Activated CD8-positive, alpha-beta memory T cell treated with anti-CD3 and anti-CD28 coated beads, Interleukin-2, amount 10 ng/mL, durations not matched to agents 7 days and 5 days (primary cell): ENCODE measurements around the gene ANKRD26. TPM values are rescaled to one million over a fixed set of nuclear protein-coding genes. Genes with fewer than 3 reads are reported as not detected.

Experiments used
- ATAC-seq: fragments of 150-1000 bp; cut with Tn5 transposase; one replicate; pipeline ENCODE4 v1.10.0; 2021; ENCODE audit warnings: moderate library complexity
- CTCF ChIA-PET: fragments of 350-600 bp; sonication (Branson Sonifier 250); formaldehyde crosslinking; loops from one replicate; lab custom pipeline; 2021; ENCODE audit warnings: antibody characterized with exemption; lab: Charles Lee
- DNase-seq: peaks from one replicate; pipeline ENCODE4 v3.0.0-alpha.2; 2020
- H3K27ac Mint-ChIP-seq: one replicate; pipeline ENCODE4 v1.8.0; 2021; ENCODE audit warnings: mild to moderate bottlenecking, mixed read lengths
- H3K27me3 Mint-ChIP-seq: one replicate; pipeline ENCODE4 v1.8.0; 2021; ENCODE audit warnings: mixed read lengths
- H3K36me3 Mint-ChIP-seq: one replicate; pipeline ENCODE4 v1.8.0; 2021; ENCODE audit warnings: mild to moderate bottlenecking, mixed read lengths
- H3K4me1 Mint-ChIP-seq: one replicate; pipeline ENCODE4 v1.8.0; 2021; ENCODE audit warnings: mixed read lengths
- H3K4me3 Mint-ChIP-seq: one replicate; pipeline ENCODE4 v1.8.0; 2021; ENCODE audit warnings: mild to moderate bottlenecking, moderate library complexity, mixed read lengths
- H3K9me3 Mint-ChIP-seq: one replicate; pipeline ENCODE4 v1.8.0; 2022; ENCODE audit warnings: low read depth, mixed read lengths
- total RNA-seq, 2 experiments: library from RNA; stranded (reverse); gene quantifications; one replicate each; pipeline ENCODE4 v1.2.3, GENCODE V29; 2021

ANKRD26 gene
- total RNA-seq: 10 to 100 TPM; 10.7 to 11.1 TPM

GRCh38 chr10:27099916-27100812 lies at the start of gene ANKRD26:
TSS of gene ANKRD26 (minus strand) at chr10:27100494. CDS start at chr10:27100326, 168 bp downstream.
- H3K27ac Mint-ChIP-seq: peak within 1 kb of the TSS; percentile 84
- peak within 1 kb of the TSS; percentile 79 for H3K4me3 Mint-ChIP-seq
- H3K4me1 Mint-ChIP-seq: peaks cover 36% of the 10 kb centered on the region
- H3K27me3 Mint-ChIP-seq: peaks cover 2% of the 10 kb centered on the region
- DNase-seq: peak; percentile 97
- peaks cover 11% of the 10 kb centered on the region for H3K36me3 Mint-ChIP-seq
- no peaks in the 10 kb centered on the region for H3K9me3 Mint-ChIP-seq
- CTCF ChIA-PET: interaction anchor here (1.0 to 1.7 kb wide), 4 partner anchors 13 to 54 kb away, joined by 3 to 6 read pairs (median 5); partner anchors contain the start of gene YME1L1
- ATAC-seq: peak; percentile 80

- CTCF ChIA-PET: interaction anchor here (1.6 kb wide), 1 partner anchor 76 kb away, joined by 5 read pairs; no protein-coding TSS in a partner anchor
- peaks cover 58% of the 10 kb centered on the region for H3K36me3 Mint-ChIP-seq
- H3K4me1 Mint-ChIP-seq: peaks cover 46% of the 10 kb centered on the region
- no peak for ATAC-seq
- no peak for DNase-seq
- no peaks in the 10 kb centered on the region for H3K27me3 Mint-ChIP-seq
- H3K9me3 Mint-ChIP-seq: no peaks in the 10 kb centered on the region
- peak overlapping the region; percentile 17 for H3K27ac Mint-ChIP-seq
- no peak overlapping the region for H3K4me3 Mint-ChIP-seq
These were observed 47.4 kb upstream of the ANKRD26 start for GRCh38 chr10:27147701-27148100.

- no peaks in the 10 kb centered on the region for H3K27me3 Mint-ChIP-seq
- DNase-seq (no peak), ATAC-seq (no peak)
- H3K36me3 Mint-ChIP-seq: peaks cover 51% of the 10 kb centered on the region
- H3K4me3 Mint-ChIP-seq: no peak overlapping the region
- no peak overlapping the region for H3K27ac Mint-ChIP-seq
- no peaks in the 10 kb centered on the region for H3K9me3 Mint-ChIP-seq
- CTCF ChIA-PET: interaction anchor here (0.9 kb wide), 2 partner anchors 8 to 39 kb away, joined by 3 read pairs; partner anchors contain the start of gene YME1L1
- peaks cover 32% of the 10 kb centered on the region for H3K4me1 Mint-ChIP-seq
These were observed 45.6 kb upstream of the ANKRD26 start for GRCh38 chr10:27145937-27146336.

- H3K9me3 Mint-ChIP-seq: no peaks in the 10 kb centered on the region
- no peak overlapping the region for H3K27ac Mint-ChIP-seq
- ATAC-seq (no peak), DNase-seq (no peak)
- no peak overlapping the region for H3K4me3 Mint-ChIP-seq
- peaks cover 19% of the 10 kb centered on the region for H3K4me1 Mint-ChIP-seq
- peaks cover 50% of the 10 kb centered on the region for H3K36me3 Mint-ChIP-seq
- CTCF ChIA-PET: interaction anchor here (0.9 to 1.6 kb wide), 2 partner anchors 8 to 45 kb away, joined by 3 read pairs; no protein-coding TSS in a partner anchor
- no peaks in the 10 kb centered on the region for H3K27me3 Mint-ChIP-seq
These were observed 43.4 kb upstream of the ANKRD26 start for GRCh38 chr10:27143686-27144085.

- DNase-seq (no peak), ATAC-seq (no peak)
- Mint-ChIP-seq H3K4me1 (no peaks in the 10 kb centered on the region), H3K36me3 (peaks cover 34% of the 10 kb centered on the region), H3K27ac (no peak overlapping the region), H3K27me3 (no peaks in the 10 kb centered on the region), H3K9me3 (no peaks in the 10 kb centered on the region), H3K4me3 (no peak overlapping the region)
- CTCF ChIA-PET: no interaction called here
These were observed 38.0 kb upstream of the ANKRD26 start for GRCh38 chr10:27138277-27138676.

GRCh38 chr10:27134371-27134770 lies 34.1 kb upstream of the ANKRD26 start:
- H3K4me1 Mint-ChIP-seq: peaks cover under 1% of the 10 kb centered on the region
- H3K4me3 Mint-ChIP-seq: no peak overlapping the region
- ATAC-seq (no peak), DNase-seq (no peak)
- CTCF ChIA-PET: no interaction called here
- no peaks in the 10 kb centered on the region for H3K9me3 Mint-ChIP-seq
- H3K36me3 Mint-ChIP-seq: peaks cover 46% of the 10 kb centered on the region
- no peak overlapping the region for H3K27ac Mint-ChIP-seq
- no peaks in the 10 kb centered on the region for H3K27me3 Mint-ChIP-seq

- no peak overlapping the region for H3K27ac Mint-ChIP-seq
- peaks cover 19% of the 10 kb centered on the region for H3K4me1 Mint-ChIP-seq
- H3K36me3 Mint-ChIP-seq: peaks cover 51% of the 10 kb centered on the region
- DNase-seq (no peak), ATAC-seq (no peak)
- H3K4me3 Mint-ChIP-seq: no peak overlapping the region
- CTCF ChIA-PET: no interaction called here
- H3K9me3 Mint-ChIP-seq: no peaks in the 10 kb centered on the region
- H3K27me3 Mint-ChIP-seq: no peaks in the 10 kb centered on the region
These were observed 7.9 kb upstream of the ANKRD26 start for GRCh38 chr10:27108165-27108564.

GRCh38 chr10:27104919-27105318 lies 4.6 kb upstream of the ANKRD26 start:
- ATAC-seq (peak; percentile 40), DNase-seq (peak; percentile 68)
- H3K27ac Mint-ChIP-seq: peak overlapping the region; percentile 81
- CTCF ChIA-PET: interaction anchor here (1.0 kb wide), 1 partner anchor 45 kb away, joined by 3 read pairs; no protein-coding TSS in a partner anchor
- H3K9me3 Mint-ChIP-seq: no peaks in the 10 kb centered on the region
- peaks cover 41% of the 10 kb centered on the region for H3K4me1 Mint-ChIP-seq
- H3K4me3 Mint-ChIP-seq: no peak overlapping the region
- peaks cover 39% of the 10 kb centered on the region for H3K36me3 Mint-ChIP-seq
- H3K27me3 Mint-ChIP-seq: peaks cover 2% of the 10 kb centered on the region

GRCh38 chr10:27100813-27101347 lies 586 bp upstream of the ANKRD26 start:
- Mint-ChIP-seq H3K27me3 (peaks cover 2% of the 10 kb centered on the region), H3K36me3 (peaks cover 17% of the 10 kb centered on the region), H3K4me3 (peak overlapping the region; percentile 79), H3K9me3 (no peaks in the 10 kb centered on the region), H3K4me1 (peaks cover 43% of the 10 kb centered on the region), H3K27ac (peak overlapping the region; percentile 84)
- ATAC-seq (peak; percentile 3), DNase-seq (peak; percentile 55)
- CTCF ChIA-PET: interaction anchor here (1.2 to 1.7 kb wide), 2 partner anchors 15 to 52 kb away, joined by 3 to 5 read pairs; no protein-coding TSS in a partner anchor

GRCh38 chr10:27099448-27099847 lies 846 bp downstream of the ANKRD26 start:
- H3K27ac Mint-ChIP-seq: peak overlapping the region; percentile 84
- ATAC-seq: no peak
- peak overlapping the region; percentile 79 for H3K4me3 Mint-ChIP-seq
- CTCF ChIA-PET: interaction anchor here (1.0 to 1.7 kb wide), 4 partner anchors 14 to 55 kb away, joined by 3 to 6 read pairs (median 5); partner anchors contain the start of gene YME1L1
- peaks cover 7% of the 10 kb centered on the region for H3K36me3 Mint-ChIP-seq
- H3K9me3 Mint-ChIP-seq: no peaks in the 10 kb centered on the region
- peaks cover 31% of the 10 kb centered on the region for H3K4me1 Mint-ChIP-seq
- H3K27me3 Mint-ChIP-seq: peaks cover 2% of the 10 kb centered on the region
- no peak for DNase-seq

GRCh38 chr10:27088119-27089044 lies 11.9 kb downstream of the ANKRD26 start:
- Mint-ChIP-seq H3K27me3 (no peaks in the 10 kb centered on the region), H3K27ac (no peak overlapping the region), H3K36me3 (peaks cover 37% of the 10 kb centered on the region), H3K9me3 (no peaks in the 10 kb centered on the region), H3K4me1 (no peaks in the 10 kb centered on the region), H3K4me3 (no peak overlapping the region)
- DNase-seq (no peak), ATAC-seq (no peak)
- CTCF ChIA-PET: no interaction called here

- CTCF ChIA-PET: no interaction called here
- no peak for DNase-seq
These were observed 27.7 kb downstream of the ANKRD26 start for GRCh38 chr10:27072436-27073114.

More at GRCh38 chr10:27072436-27073114, 27.7 kb downstream of the ANKRD26 start:
- H3K36me3 Mint-ChIP-seq: peaks cover 62% of the 10 kb centered on the region
- no peaks in the 10 kb centered on the region for H3K9me3 Mint-ChIP-seq
- H3K27ac Mint-ChIP-seq: no peak overlapping the region
- no peak for ATAC-seq
- no peak overlapping the region for H3K4me3 Mint-ChIP-seq
- no peaks in the 10 kb centered on the region for H3K27me3 Mint-ChIP-seq
- H3K4me1 Mint-ChIP-seq: peaks cover 6% of the 10 kb centered on the region
